HL-60/S4 (cell line): ENCODE results near the gene GSTT2B.
"Not testable (repeated sequence)": the region's sequence is repeated elsewhere in the genome, so short reads cannot be mapped to it uniquely, and the experiment has no call there.

Experiments used
- in situ Hi-C: fragments of 300-500 bp; cut with MboI; formaldehyde crosslinking; loops from 2 replicates; pipeline ENCODE4 v1.14.3; 2022; ENCODE audit warnings: low sequenced_read_pairs

The GSTT2B gene, protein sequence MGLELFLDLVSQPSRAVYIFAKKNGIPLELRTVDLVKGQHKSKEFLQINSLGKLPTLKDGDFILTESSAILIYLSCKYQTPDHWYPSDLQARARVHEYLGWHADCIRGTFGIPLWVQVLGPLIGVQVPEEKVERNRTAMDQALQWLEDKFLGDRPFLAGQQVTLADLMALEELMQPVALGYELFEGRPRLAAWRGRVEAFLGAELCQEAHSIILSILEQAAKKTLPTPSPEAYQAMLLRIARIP

DNA sequence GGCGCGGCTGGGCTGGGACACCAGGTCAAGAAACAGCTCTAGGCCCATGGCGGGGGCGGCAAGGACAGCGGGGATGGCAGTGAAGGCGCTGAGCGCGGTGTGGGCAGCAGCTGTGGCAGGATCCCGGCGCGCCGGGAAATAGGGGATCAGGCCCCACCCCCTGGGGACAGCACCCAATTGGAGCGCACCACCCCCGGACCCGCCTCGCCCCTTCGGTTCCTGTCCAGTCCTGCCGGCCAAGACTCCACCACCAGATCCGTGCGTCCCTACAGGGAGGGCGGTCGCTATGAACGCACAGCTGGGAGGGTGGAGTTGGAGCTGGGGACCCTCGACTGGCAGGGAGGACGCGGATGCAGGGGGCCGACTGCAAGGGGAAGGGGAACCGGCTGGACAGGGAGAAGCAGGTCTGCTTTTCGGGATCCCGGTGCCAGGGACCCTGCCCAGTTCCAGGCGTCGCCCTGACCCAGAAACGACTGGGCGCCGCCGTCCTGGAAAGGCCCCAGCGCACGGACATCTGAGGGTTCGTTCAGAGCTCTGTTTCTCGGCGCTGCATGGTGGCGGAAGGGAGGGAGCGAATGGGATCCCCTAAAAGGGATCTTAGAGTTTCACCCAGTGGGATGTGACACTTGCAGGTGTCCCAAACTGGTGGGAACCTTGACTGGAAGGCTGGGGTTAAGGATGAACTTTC lies at the start of gene GSTT2B:
GSTT2B (minus strand) TSS at position 112 of the 688 bp plus-strand sequence; CDS start at position 48, 64 bp downstream.
- in situ Hi-C loops, result not testable (repeated sequence)

DNA sequence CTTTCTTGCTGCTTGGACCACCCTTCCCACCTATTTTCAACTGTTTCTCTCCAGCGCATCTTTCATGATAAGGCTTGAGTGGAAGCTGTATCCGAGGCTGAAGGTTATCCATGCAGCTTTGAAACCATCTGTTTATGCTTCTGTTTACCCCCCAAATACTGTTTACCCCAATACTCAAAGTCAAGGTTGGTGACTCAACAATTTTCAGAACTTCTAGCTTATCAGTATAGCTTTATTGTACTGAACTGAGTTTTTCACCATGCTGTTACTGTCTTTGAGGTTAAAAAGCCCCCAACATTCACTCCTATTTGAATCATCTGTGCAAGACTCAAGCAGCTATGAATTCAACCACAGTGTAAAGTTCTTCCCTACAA lies 49.0 kb upstream of the GSTT2B start:
- in situ Hi-C loops, result loop anchor here (25.0 kb wide), 1 partner anchor 527 kb away; no protein-coding TSS in a partner anchor

DNA sequence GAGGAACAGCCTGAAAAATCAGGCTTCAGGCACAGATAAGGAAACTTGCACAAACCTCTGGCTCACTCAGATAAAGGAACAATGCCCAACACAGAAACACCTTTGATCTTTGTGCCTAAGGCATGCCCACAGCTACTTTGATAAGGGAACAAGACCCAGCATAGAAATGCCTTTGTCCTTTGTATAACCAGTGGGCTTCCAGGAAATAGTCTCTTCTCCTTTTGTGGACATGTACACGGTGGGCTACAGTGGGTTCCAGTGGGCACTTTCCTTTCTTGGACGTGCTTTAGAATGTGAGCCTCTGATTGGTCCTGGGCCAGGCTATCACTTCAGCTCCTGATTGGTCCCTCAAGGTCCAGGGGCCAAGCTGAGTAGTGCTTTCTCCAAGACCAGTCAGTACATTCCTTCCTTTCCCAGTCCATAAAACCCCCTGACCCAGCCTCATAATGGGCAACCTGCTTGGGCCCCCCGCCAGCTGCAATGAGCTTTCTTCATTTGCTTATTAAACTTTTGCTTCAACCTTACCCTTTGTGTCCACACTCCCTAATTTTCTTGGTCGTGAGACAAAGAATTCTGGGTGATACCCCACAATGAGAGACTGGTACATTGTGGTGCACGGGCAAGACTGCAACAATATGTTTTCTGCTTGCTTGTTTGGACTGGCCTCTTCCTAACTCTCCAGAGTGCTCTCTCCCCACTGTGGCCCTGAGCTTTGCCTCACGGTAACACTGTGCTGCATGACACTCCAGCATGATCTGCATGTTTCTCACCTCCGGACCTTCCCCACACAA lies 48.4 kb upstream of the GSTT2B start:
- in situ Hi-C loops, result loop anchor here (5.0 to 25.0 kb wide), 2 partner anchors 72 to 528 kb away; no protein-coding TSS in a partner anchor

DNA sequence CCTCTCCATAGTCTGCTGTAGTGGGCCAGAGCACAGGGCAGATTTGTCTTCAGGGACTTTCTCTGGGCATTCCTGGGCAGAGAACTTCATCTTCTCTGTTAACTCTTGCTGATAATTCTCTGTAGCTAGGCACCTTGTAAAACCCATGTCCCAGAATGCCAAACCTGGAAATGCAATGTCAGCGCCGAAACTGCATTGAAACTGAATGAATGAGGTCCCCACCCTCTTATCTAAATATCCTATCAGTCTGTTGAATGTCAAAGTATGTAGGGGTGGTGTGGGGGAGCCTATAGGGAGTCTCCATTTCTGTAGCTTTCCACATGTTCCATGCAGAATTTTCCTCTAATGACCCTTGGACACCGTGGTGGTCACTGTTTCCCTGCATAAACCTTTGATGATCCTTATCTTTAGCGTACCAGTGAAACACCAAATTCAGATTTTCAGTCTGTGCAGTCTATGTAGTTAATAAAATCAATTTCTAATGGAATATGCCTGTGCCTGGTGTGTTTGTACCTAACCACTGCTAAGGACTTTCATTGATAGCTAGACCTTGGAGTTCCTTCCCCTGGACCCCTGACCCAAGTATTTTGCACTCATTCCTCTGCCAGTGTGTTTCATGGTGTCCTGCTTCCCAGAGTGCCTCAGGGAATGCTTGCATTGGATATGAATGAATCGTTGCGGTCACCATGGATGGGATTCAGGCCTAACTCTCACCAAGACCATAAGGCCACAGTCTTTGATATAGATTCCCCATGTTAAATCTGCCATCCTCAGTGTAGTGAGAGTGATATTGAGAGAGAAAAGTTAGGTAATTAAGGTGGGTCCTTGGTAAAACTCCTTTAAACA lies 47.6 kb upstream of the GSTT2B start:
- in situ Hi-C loops, result loop anchor here (5.0 to 25.0 kb wide), 2 partner anchors 71 to 529 kb away; no protein-coding TSS in a partner anchor

DNA sequence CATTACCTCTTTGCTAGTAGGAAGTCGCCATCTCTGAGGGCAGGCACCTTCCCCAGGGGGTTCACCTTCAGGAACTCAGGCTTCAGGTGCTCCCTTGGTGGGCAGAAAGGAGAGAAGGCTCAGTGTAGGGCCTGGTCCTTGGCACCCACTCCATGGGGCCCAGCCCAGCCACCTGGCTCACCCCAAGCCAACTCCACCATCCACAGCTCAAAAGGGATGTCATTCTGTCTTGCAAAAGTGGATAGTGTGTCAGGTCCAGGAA lies 47.0 kb upstream of the GSTT2B start:
- in situ Hi-C loops, result loop anchor here (5.0 to 25.0 kb wide), 2 partner anchors 71 to 529 kb away; no protein-coding TSS in a partner anchor

DNA sequence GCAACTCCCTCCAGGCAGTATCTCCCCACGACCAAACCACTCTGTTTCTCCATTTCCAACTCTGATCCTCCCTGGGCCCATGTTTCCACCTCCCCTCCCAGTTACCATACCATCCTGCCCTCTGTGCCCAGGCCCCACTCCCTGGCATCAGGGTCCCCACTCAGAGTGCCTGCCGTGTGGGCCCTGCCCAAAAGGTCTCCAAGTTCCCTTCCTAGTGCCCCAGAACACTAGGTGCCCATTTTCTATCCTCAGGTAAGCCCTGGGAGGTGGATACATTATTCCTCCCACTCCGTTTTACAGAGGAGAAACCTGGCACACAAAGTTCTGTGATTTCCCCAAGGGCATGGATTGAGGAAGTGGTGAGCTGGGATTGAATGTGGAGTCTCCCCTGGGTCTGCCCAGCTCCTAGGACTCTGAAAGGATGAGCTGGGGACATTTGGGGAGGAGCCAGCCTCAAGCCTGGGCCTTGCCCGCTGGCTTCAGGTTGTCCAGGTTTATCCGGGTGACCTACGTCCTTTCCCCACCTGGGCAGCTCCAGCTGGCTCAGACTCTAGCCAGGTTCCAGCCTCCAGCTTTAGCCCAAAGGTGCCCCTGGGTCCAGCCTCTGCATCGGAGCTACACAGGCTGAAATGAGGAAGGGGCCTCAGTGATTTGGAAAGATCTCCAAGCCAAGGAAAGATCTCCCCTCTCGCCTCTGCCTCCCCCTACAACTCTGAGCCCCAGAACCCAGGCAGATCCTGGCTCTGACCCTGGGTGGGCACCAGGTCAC lies 46.4 kb upstream of the GSTT2B start:
- in situ Hi-C loops, result loop anchor here (5.0 to 25.0 kb wide), 2 partner anchors 70 to 530 kb away; no protein-coding TSS in a partner anchor

DNA sequence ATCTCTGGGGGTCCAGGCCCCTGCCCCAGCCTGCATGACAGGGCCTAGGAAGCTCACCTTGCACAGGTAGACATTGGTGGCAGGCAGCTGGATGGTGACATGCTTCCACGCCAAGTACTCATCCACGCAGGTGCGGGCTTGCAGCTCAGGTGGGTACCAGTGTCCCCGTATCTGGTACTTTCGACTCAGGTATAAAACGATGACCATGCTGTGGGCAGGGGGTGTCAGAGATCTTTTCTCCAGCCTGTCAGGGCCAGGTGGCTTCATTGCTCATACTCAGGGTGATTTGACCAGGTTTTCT lies 45.9 kb upstream of the GSTT2B start:
- in situ Hi-C loops, result loop anchor here (5.0 to 25.0 kb wide), 2 partner anchors 70 to 530 kb away; no protein-coding TSS in a partner anchor

DNA sequence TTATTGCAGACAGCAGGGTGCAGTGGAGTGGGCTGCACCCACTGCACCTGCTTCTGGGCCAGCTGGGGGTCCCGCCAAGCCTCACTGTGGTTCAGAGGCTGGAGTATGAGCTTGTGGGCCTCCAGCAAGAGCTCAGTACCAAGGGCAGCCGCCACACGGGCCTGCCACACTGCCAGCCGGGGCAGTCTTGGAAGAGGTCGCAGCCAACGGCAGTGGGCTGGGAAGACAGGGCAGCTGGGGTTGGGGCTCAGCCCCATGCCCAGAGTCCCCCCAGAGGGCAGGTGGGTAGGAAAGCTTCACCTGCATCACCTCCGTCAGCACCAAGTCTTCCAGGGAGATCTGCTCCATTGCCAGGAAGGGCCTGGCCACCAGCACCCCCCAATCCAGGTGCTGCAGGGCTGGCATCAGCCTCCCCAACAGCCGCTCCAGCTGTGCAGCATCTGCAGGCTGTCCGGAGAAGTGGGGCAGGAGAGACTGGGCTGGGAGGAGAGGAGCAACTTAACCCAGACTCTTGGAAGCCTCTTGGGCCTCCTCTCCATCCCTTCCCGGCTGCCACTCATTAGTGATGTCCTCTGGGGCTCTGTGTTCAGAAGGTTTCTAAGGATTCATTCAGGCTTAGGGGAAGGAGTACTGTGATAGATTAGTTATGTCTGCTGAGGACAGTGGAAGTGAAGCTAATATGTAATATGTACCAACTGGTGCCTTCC lies 45.4 kb upstream of the GSTT2B start:
- in situ Hi-C loops, result loop anchor here (5.0 to 25.0 kb wide), 2 partner anchors 69 to 531 kb away; no protein-coding TSS in a partner anchor

DNA sequence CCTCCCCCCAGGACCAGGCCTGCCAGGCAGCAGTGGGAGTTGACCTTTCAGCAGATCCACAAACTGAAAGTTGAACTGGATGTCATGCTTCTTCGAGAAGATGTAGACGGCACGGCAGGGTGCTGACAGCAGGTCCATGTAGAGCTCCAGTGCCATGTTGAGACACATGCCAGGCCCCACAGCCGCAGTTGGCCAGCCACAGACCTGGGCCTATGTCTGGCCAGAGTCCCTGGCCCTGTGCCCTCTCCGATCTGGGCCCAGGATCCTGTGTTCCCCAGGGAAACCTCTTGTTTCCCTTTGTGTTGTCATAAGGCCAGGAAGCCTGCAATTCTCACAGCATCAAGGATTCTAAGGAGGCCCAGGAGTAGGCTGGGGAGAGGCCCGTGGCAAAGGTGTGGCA lies 44.2 kb upstream of the GSTT2B start, which contains the start of gene GSTT4:
GSTT4 (minus strand) TSS at position 253 of the 400 bp plus-strand sequence; CDS start at position 156, 97 bp downstream.
- in situ Hi-C loops, result loop anchor here (5.0 to 25.0 kb wide), 2 partner anchors 68 to 532 kb away; no protein-coding TSS in a partner anchor

DNA sequence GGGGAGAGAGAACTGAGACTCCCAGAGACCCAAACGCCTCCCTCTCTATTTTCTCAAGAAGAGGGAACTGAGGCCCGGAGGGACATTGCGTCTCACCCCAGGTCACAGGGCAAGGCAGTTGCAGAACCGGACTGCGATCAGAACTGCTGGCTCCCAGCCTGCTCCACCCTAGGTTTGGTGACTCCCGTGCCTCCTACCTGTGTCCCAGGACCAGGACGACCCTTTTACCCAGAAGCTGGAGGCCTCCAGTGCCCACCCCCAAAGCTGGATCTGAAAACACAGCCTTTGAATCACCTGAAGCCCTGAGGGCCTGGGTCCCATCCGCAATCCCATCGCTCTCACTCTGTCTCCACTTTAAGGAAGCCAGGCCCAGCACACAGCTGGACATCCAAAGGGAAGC lies 42.9 kb upstream of the GSTT2B start:
- in situ Hi-C loops, result loop anchor here (25.0 kb wide), 1 partner anchor 533 kb away; no protein-coding TSS in a partner anchor

DNA sequence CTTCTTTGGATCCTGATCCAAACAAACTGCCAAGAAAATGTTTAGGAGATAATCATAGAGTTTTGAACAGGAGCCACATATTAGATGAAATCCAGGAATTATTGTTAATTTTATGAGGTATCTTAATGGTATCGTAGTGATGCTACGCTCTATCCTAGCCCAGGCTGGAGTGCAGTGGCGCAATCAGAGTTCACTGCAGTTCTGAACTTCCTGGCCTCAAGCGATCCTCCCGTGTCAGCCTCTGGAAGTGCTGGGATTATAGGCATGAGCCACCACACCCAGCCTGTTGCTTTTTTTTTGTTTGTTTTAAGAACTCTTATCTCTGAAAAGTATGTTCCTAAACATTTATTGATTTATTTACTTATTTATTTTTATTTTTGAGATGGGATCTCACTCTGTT lies 41.9 kb upstream of the GSTT2B start:
- in situ Hi-C loops, result loop anchor here (25.0 kb wide), 1 partner anchor 534 kb away; no protein-coding TSS in a partner anchor

DNA sequence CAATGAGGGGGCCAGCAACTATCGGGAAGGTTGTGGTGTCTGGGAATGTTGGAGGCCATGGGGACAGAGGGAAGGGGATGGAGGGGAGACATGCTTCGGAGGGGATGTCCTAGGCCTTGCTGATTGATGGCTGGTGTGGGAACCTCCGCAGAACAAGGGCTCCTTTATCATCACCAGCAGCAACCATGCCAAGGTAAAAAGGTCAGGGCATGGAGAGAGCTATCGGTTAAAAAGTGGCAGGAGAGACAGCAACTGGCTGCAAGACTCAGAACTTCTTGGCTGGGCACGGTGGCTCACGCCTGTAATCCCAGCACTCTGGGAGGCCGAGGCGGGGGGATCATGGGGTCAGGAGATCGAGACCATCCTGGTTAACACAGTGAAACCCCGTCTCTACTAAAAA lies 41.3 kb upstream of the GSTT2B start:
- in situ Hi-C loops, result loop anchor here (25.0 kb wide), 1 partner anchor 535 kb away; no protein-coding TSS in a partner anchor

DNA sequence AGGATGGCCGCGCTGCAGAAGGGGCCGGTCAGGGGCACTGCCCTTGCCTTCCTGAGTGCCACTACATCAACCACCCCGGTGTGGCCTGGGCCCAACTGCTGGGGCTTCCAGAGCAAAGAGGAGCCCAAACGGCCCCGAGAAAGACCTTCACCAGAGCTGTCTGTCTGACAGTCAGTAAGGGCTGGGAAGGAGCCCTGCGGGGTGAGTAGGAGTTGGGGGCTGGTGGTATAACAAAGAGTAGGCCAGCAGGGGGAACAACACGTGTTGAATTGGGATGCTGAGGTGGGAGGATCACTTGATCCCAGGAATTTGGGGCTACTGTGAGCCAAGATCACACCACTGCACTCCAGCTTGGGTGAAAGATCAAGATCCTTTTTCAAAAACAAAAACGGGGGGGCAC lies 40.3 kb upstream of the GSTT2B start:
- in situ Hi-C loops, result loop anchor here (25.0 kb wide), 1 partner anchor 536 kb away; no protein-coding TSS in a partner anchor

DNA sequence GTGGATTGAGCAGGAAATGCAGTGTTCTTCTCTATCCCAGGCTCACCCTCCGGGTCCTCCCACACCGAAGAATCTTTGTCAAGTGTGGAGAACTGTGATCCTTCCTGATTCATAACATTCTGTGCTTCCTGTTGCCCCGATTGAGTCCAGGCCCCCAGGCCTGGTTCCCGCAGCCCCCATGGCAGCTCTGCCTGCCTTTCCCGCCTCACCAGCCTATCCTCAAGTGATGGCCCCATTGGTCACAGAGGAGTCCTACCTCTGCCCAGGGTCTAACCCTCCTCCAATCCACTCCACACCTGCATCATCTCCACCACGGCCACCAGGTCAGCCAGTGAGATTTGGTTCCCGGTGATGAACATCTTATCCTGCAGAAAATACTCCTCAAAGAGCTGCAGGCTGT lies 38.8 kb upstream of the GSTT2B start:
- in situ Hi-C loops, result loop anchor here (25.0 kb wide), 1 partner anchor 538 kb away; no protein-coding TSS in a partner anchor

DNA sequence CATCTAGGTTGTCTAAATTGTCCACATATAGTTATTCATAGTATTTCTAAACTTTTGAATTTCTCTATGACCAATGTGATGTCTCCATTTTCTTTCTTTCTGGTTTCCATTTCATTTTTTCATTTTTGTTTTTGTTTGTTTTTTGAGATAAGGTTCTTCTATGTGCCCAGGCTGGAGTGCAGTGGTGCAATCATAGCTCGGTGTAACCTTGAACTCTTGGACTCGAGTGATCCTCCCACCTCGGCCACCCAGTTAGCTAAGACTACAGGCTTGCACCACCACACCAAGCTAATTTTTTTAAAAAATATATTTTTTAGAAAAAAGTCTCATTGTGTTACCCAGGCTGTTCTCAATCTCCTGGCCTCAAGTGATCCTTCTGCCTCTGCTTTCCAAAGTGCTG lies 36.1 kb upstream of the GSTT2B start:
- in situ Hi-C loops, result no loop called here

DNA sequence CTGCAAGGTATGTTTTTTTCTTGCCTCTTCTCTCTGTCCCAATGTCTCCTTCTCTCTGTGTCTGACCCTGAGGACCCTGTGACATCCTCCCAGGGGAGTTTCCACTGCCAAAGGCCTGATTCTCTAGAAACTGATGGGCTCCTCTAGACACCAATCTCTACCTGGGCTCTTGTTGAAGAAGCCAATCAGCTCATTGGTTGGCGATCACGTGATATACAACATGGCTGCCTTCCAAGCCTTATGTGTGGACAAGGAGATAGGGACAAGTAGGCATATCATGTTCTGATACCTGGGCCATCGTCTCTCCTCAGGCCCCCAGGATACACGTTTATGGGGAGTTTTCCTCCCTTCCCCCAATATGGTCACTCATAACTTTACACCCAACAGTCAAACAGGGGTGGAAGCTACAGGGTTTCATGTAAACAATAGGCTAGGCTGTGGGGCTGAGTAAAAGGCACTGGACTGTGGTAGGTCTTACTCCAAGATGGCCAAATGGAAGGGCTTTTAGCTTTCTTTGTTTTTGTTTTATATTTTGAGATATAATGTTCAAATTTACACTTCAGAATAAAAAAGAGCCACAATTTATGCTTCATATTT lies 32.7 kb upstream of the GSTT2B start:
- in situ Hi-C loops, result not testable (repeated sequence)

DNA sequence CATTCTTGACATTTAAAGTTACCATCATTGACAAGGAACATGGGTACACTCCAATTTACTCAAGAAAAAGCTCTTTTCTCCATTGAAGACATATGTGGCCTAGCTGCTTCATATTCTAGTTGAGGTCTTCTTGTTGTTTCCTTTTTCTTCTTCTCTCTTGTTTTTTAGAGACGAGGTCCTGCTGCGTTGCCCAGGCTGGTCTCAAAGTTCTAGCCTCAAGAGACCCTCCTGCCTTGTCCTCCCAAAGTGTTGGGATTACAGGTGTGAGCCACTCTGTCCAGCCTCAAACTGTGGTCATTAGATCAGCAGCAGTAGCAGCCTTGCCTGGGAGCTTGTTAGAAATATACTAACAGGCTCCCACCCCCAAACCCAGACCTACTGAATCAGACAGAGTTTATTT lies 32.1 kb upstream of the GSTT2B start:
- in situ Hi-C loops, result not testable (repeated sequence)

DNA sequence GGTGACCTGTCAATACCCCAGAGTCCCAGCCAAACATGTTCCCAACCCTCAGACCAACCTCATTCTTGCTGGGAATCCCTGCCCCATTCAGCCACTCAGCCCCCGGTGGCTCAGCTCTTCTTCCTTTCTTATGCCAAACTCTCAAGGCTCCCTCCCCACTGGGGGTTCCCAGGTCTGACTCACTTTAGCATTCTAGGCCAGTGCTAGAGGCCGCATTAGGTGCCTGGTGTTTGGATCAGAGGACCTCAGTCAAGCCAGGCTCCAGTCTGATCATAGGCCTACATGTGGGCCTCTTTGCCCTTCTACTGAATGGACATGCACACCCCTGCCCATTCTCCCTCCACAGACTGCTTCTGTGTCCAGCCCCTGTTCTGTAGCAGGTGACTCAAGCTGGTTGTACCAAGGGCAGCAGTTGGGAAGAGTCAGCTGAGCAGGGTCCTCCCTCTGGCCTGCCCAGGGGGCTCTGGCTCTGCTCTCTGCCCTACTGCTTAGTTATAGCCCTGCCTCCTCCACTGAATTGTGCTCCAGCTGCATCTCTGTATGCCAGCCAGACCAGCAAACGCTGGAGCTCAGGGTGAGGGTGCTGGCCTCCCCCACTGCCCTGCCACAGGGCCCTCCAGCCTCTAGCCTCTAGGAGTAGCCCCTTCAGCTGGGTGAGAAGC lies 28.7 kb upstream of the GSTT2B start:
- in situ Hi-C loops, result not testable (repeated sequence)
